ENCODE results near the gene C13orf46. TPM values are rescaled to one million over a fixed set of nuclear protein-coding genes. Genes with fewer than 3 reads are reported as not detected.

C13orf46 gene
- total RNA-seq, 1 experiment from 2014 or later = 0.33 TPM

DNA sequence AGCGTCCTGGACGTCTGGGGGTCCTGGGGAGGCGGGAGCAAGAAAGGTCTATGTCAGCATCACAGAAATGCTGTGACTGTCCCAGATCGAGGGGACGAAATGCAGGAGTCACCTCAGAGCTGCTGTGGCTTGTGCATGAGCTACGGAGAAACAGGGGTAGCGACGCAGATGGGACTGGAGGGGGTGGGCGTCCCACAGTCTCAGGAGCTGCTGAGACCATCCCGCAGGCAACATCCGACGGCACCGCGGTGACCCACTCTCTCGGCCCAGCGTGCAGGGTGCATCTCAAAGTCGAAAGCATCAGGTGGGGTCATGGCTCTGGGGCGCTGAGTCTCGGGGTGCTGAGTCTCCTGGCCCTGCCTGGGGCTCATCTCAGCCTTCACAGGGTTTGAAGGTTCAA lies 37.4 kb upstream of the C13orf46 start:
- no peak overlapping the region for H3K4me3 Mint-ChIP-seq (ENCODE audit: low read depth, unreplicated experiment)
- no peaks in the 10 kb centered on the region for H3K36me3 Mint-ChIP-seq (ENCODE audit: insufficient read depth, unreplicated experiment)
- intact Hi-C loops (cut with micrococcal nuclease; ENCODE audit: unreplicated experiment) = no loop called here
- no peaks in the 10 kb centered on the region for H3K27me3 Mint-ChIP-seq (ENCODE audit: unreplicated experiment)
- no TSS peak for BruUV-seq (replicated peaks)
- DNase-seq = no peak
- no peak overlapping the region for H3K27ac Mint-ChIP-seq (ENCODE audit: unreplicated experiment)
- CTCF ChIA-PET = no interaction called here
- TF ChIP-seq, protein P1, sequence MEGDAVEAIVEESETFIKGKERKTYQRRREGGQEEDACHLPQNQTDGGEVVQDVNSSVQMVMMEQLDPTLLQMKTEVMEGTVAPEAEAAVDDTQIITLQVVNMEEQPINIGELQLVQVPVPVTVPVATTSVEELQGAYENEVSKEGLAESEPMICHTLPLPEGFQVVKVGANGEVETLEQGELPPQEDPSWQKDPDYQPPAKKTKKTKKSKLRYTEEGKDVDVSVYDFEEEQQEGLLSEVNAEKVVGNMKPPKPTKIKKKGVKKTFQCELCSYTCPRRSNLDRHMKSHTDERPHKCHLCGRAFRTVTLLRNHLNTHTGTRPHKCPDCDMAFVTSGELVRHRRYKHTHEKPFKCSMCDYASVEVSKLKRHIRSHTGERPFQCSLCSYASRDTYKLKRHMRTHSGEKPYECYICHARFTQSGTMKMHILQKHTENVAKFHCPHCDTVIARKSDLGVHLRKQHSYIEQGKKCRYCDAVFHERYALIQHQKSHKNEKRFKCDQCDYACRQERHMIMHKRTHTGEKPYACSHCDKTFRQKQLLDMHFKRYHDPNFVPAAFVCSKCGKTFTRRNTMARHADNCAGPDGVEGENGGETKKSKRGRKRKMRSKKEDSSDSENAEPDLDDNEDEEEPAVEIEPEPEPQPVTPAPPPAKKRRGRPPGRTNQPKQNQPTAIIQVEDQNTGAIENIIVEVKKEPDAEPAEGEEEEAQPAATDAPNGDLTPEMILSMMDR (IDR thresholded peaks at IDR 0.05; ENCODE audit: unreplicated experiment) = no peak
- H3K4me1 Mint-ChIP-seq (ENCODE audit: low read depth, unreplicated experiment) = no peaks in the 10 kb centered on the region
- no peaks in the 10 kb centered on the region for H3K9me3 Mint-ChIP-seq (ENCODE audit: low read depth, unreplicated experiment)

DNA sequence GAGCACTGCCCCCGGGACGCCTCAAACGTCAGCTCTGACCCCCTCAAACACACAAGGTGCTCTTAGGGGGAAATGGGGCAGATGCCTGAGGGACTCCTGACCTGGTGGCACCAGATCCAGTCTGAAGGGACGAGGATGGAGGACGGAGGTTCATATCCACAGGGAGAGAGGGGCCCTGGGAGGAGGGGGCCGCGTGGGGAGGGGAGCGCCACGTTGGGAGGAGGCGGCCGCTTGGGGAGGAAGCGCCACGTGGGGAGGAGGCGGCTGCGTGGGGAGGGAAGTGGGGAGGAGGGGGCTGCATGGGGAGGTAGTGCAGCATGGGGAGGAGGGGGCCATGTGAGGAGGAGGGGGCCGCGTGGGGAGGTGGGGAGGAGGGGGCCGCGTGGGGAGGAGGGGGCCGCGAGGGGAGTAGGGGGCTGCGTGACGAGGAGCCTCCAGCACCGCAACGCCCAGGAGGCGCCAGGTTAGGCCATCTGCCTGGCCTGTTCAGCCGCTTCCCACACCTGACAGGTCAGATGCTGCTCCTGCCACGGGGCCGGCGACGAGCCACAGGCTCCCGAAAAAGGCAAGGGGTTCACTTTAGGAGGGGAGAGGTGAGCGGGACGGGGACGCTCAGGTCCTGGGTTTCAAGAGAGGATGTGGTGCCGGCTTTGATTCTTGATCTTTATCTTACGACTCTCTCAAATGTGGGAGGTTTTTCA lies 36.7 kb upstream of the C13orf46 start:
- no peaks in the 10 kb centered on the region for H3K4me1 Mint-ChIP-seq (ENCODE audit: low read depth, unreplicated experiment)
- H3K36me3 Mint-ChIP-seq (ENCODE audit: insufficient read depth, unreplicated experiment) = no peaks in the 10 kb centered on the region
- TF ChIP-seq, protein P1 (IDR thresholded peaks at IDR 0.05; ENCODE audit: unreplicated experiment) = no peak
- CTCF ChIA-PET = no interaction called here
- H3K27ac Mint-ChIP-seq (ENCODE audit: unreplicated experiment) = no peak overlapping the region
- no peaks in the 10 kb centered on the region for H3K9me3 Mint-ChIP-seq (ENCODE audit: low read depth, unreplicated experiment)
- no peak for DNase-seq
- intact Hi-C loops (cut with micrococcal nuclease; ENCODE audit: unreplicated experiment) = no loop called here
- no TSS peak for BruUV-seq (replicated peaks)
- H3K4me3 Mint-ChIP-seq (ENCODE audit: low read depth, unreplicated experiment) = no peak overlapping the region
- H3K27me3 Mint-ChIP-seq (ENCODE audit: unreplicated experiment) = no peaks in the 10 kb centered on the region

DNA sequence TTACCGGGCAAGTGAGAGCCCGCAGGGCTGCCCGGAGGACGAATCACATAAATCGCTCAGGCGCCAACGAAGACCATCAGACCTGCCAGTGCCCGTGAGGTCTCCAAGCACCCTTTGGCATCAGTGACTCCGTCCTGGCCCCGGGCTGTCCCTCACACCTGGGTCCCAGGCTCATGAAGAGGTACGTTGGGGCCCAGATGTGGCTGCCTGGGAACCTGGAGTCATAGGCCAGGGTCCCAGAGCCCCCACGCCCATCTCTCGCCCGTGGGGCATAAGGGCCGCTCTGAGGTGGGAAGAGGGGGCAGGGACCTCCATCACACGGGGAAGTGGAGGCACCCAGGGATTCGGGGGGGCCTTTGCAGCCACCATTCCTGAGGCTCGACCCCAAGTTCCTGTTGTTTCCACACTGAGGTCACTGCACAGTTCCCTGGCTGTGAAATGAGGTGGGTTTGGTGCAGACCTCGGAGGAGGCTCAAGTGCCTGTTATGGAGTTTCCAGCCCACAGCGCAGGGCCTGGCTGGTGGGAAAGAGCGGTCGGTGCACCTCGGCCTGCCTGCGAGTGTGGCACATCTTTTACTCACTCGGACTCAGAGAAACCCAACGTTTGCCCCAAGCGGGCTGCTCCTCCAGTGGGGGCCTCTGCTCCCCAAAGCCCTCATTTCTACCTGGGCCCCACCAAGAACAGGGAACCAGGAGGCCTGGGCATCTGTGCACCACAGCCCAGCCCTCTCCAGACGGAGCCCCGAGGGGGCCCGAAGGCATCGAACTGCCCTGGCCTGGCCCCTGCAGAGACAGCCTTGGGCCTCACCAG lies 35.9 kb upstream of the C13orf46 start:
- H3K4me3 Mint-ChIP-seq (ENCODE audit: low read depth, unreplicated experiment) = no peak overlapping the region
- H3K27ac Mint-ChIP-seq (ENCODE audit: unreplicated experiment) = no peak overlapping the region
- CTCF ChIA-PET = no interaction called here
- BruUV-seq (replicated peaks) = no TSS peak
- intact Hi-C loops (cut with micrococcal nuclease; ENCODE audit: unreplicated experiment) = no loop called here
- DNase-seq = no peak
- H3K4me1 Mint-ChIP-seq (ENCODE audit: low read depth, unreplicated experiment) = no peaks in the 10 kb centered on the region
- no peaks in the 10 kb centered on the region for H3K27me3 Mint-ChIP-seq (ENCODE audit: unreplicated experiment)
- no peaks in the 10 kb centered on the region for H3K9me3 Mint-ChIP-seq (ENCODE audit: low read depth, unreplicated experiment)
- TF ChIP-seq, protein P1 (IDR thresholded peaks at IDR 0.05; ENCODE audit: unreplicated experiment) = no peak
- no peaks in the 10 kb centered on the region for H3K36me3 Mint-ChIP-seq (ENCODE audit: insufficient read depth, unreplicated experiment)

DNA sequence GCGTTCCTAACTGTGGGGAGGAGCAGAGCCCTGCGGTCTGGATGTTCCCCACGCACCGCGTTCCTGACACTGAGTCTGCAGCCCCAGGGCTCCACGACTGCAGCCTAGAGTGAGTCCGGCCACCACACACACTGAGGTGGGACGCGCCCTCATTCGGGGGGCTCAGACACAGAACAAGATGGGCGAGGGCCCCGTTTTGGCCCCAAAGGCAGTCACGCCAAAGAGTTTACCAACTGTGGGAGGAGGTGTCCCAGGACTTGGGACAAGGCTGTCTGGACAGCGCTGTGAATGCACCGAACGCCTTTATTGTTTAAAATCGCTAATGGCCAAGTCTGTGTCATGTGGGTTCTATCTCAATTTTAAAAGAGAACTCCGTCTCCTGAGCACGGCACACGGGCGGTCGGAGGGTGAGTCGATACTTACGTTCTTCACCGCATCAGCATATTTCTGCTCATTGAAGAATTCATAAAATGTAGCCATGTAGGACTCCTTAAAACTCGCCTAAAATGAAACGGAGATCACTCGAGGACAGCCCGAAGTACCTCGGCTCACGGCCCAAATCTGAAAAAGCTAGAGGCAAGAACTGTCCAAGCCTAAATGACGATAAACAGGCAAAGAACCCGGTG lies 35.2 kb upstream of the C13orf46 start:
- Mint-ChIP-seq H3K27ac (ENCODE audit: unreplicated experiment) (no peak overlapping the region), H3K4me1 (ENCODE audit: low read depth, unreplicated experiment) (no peaks in the 10 kb centered on the region), H3K9me3 (ENCODE audit: low read depth, unreplicated experiment) (no peaks in the 10 kb centered on the region), H3K4me3 (ENCODE audit: low read depth, unreplicated experiment) (no peak overlapping the region), H3K27me3 (ENCODE audit: unreplicated experiment) (no peaks in the 10 kb centered on the region), H3K36me3 (ENCODE audit: insufficient read depth, unreplicated experiment) (no peaks in the 10 kb centered on the region)
- no TSS peak for BruUV-seq (replicated peaks)
- TF ChIP-seq, protein P1 (IDR thresholded peaks at IDR 0.05; ENCODE audit: unreplicated experiment) = no peak
- CTCF ChIA-PET = no interaction called here
- no peak for DNase-seq
- intact Hi-C loops (cut with micrococcal nuclease; ENCODE audit: unreplicated experiment) = no loop called here
